ENCODE results near the gene FAM110C. TPM values are rescaled to one million over a fixed set of nuclear protein-coding genes. Genes with fewer than 3 reads are reported as not detected.
"Not testable (repeated sequence)": the region's sequence is repeated elsewhere in the genome, so short reads cannot be mapped to it uniquely, and the experiment has no call there.

The FAM110C gene
- total RNA-seq, 2 experiments from 2014 or later = 0.79 to 0.96 TPM

DNA sequence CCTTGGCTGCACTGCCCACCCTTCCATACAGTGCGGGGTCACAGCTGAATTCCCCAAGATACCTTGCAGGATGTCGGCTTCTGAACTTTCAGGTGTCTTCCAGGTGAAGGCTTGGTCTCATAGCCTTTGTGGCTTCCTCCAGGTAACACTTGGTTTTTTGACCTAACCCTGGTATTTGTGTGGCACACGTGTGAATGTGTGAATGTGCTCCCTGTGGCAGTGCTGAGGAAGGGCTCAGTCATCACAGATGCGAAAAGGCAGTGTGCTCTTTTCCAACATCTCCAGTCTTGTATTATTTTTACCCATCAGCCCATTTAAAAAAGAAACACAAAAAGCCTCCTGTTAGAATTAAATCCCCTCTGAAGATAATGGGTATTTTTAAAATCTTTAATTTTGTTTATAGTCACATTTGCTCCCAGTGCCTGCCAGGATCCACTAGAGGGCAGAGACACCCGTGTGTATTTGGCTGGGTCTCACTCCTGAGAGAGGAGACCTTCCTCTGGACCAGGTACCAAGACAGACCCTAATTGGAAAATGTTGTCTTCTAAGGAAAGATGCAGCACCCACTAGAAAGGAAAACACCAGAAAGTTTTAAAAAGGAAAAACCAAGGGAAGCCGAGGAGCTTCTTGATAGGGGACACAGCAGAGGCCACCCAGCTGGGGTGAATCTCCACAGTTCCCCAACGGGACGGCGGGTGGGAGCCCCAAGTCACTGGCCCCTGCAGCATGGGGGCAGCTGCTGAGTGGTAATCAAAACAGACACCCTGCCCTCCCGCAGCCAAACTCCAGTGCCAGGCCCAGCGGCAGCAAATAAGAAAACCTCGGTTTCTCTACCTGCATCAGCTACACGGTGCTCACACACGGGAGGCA, 27.7 kb downstream of the FAM110C start:
- DNase-seq = no peak

DNA sequence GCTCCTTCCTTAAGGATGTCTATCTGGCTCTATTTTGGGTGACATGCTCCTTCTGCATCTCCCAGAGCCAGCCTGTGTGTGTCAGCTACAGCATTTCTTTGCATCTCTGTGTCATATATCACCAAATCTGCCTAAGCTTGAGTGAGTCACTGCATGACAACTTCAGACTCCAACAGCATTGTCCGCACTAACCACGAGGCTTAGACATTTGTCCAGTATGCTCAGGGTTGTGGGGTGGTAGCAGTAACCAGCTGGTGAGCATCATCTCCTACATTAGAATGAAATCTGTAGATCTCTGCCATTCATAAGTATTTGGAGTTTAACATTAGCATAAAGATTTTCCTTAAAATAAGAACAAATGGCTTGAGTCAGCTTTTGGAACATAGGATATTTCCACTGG, 30.4 kb downstream of the FAM110C start:
- POLR2A ChIA-PET; H3K4me1 Mint-ChIP-seq (ENCODE audit: low read depth); intact Hi-C loops (cut with micrococcal nuclease); DNase-seq; H3K9me3 Mint-ChIP-seq; H3K27ac Mint-ChIP-seq; H3K4me3 Mint-ChIP-seq; H3K36me3 Mint-ChIP-seq (ENCODE audit: low read depth); ATAC-seq: not testable (repeated sequence)
- CTCF ChIA-PET = interaction anchor here (0.8 kb wide), 1 partner anchor 126 kb away, joined by 3 read pairs; no protein-coding TSS in a partner anchor
- H3K27me3 Mint-ChIP-seq = peaks cover 11% of the 10 kb centered on the region

More for the DNA sequence above, 27.7 kb downstream of the FAM110C start:
- Mint-ChIP-seq H3K27ac (no peak overlapping the region), H3K27me3 (peaks cover 10% of the 10 kb centered on the region), H3K4me3 (no peak overlapping the region), H3K9me3 (no peaks in the 10 kb centered on the region), H3K36me3 (ENCODE audit: low read depth) (no peaks in the 10 kb centered on the region), H3K4me1 (ENCODE audit: low read depth) (peaks cover 3% of the 10 kb centered on the region)
- TF ChIP-seq, protein P1, sequence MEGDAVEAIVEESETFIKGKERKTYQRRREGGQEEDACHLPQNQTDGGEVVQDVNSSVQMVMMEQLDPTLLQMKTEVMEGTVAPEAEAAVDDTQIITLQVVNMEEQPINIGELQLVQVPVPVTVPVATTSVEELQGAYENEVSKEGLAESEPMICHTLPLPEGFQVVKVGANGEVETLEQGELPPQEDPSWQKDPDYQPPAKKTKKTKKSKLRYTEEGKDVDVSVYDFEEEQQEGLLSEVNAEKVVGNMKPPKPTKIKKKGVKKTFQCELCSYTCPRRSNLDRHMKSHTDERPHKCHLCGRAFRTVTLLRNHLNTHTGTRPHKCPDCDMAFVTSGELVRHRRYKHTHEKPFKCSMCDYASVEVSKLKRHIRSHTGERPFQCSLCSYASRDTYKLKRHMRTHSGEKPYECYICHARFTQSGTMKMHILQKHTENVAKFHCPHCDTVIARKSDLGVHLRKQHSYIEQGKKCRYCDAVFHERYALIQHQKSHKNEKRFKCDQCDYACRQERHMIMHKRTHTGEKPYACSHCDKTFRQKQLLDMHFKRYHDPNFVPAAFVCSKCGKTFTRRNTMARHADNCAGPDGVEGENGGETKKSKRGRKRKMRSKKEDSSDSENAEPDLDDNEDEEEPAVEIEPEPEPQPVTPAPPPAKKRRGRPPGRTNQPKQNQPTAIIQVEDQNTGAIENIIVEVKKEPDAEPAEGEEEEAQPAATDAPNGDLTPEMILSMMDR (IDR thresholded peaks at IDR 0.05) = peak; percentile 68
- ChIA-PET POLR2A (interaction anchor here (0.6 kb wide), 1 partner anchor 93 kb away, joined by 3 read pairs; no protein-coding TSS in a partner anchor), CTCF (interaction anchor here (0.8 to 2.4 kb wide), 6 partner anchors 9 to 272 kb away, joined by 3 to 15 read pairs (median 4); no protein-coding TSS in a partner anchor)
- intact Hi-C loops (cut with micrococcal nuclease) = no loop called here
- ATAC-seq = no peak

DNA sequence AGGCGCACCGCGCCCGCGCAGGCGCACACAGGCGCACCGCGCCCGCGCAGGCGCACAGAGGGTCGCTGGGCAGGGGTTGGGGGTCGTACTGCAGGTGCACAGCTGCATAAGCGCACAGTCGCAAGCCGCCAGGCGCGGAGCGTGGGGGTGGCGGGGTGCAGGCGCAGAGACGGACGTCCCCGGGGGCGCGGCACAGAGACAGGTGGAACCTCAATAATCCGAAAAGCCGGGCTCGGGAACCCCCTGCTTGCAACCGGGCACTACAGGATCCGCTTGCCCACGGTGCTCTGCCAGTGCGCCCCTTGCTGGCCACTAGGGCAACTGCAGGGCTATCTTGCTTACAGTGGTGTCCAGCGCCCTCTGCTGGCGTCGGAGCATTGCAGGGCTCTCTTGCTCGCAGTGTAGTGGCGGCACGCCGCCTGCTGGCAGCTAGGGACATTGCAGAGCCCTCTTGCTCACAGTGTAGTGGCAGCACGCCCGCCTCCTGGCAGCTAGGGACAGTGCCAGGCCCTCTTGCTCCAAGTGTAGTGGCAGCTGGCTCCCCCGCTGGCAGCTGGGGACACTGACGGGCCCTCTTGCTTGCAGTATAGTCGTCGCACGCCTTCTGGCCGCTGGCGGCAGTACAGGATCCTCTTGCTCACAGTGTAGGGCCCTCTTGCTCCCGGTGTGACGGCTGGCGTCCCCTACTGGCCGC, 34.9 kb downstream of the FAM110C start:
- DNase-seq = peak; percentile 87
- Mint-ChIP-seq H3K36me3 (ENCODE audit: low read depth) (no peaks in the 10 kb centered on the region), H3K9me3 (no peaks in the 10 kb centered on the region), H3K4me1 (ENCODE audit: low read depth) (peaks cover 3% of the 10 kb centered on the region), H3K27ac (no peak overlapping the region), H3K4me3 (no peak overlapping the region), H3K27me3 (peaks cover 11% of the 10 kb centered on the region)
- intact Hi-C loops (cut with micrococcal nuclease) = no loop called here
- ATAC-seq = peak; percentile 90
- TF ChIP-seq, protein P1 (IDR thresholded peaks at IDR 0.05) = peak; percentile 90
- ChIA-PET POLR2A (no interaction called here), CTCF (interaction anchor here (0.7 to 1.2 kb wide), 10 partner anchors 9 to 639 kb away, joined by 3 to 13 read pairs (median 4); no protein-coding TSS in a partner anchor)

DNA sequence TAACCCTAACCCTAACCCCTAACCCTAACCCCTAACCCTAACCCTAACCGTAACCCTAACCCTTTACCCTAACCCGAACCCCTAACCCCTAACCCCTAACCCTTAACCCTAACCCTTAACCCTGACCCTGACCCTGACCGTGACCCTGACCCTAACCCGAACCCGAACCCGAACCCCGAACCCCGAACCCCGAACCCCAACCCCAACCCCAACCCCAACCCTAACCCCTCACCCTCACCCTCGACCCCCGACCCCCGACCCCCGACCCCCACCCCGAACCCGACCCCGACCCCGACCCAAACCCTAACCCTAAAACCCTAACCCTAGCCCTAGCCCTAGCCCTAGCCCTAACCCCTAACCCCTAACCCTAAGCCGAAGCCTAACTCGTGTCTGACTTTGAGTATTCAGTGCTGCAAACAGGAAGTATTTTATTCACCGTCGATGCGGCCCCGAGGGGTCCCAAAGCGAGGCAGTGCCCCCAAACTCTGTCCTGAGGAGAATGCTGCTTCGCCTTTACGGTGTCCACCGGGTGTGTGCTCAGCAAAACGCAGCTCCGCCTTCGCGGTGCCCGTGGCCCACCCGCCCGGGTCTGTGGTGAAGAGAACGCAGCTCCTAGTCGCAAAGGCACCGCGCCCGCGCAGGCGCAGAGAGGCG, 36.0 kb downstream of the FAM110C start:
- POLR2A ChIA-PET = no interaction called here
- ATAC-seq = no peak
- no peaks in the 10 kb centered on the region for H3K9me3 Mint-ChIP-seq
- H3K36me3 Mint-ChIP-seq (ENCODE audit: low read depth) = no peaks in the 10 kb centered on the region
- DNase-seq = peak; percentile 28
- no peak overlapping the region for H3K27ac Mint-ChIP-seq
- H3K27me3 Mint-ChIP-seq = peaks cover 6% of the 10 kb centered on the region
- intact Hi-C loops (cut with micrococcal nuclease) = no loop called here
- H3K4me3 Mint-ChIP-seq = no peak overlapping the region
- TF ChIP-seq, protein P1 (IDR thresholded peaks at IDR 0.05) = no peak
- CTCF ChIA-PET = no interaction called here
- H3K4me1 Mint-ChIP-seq (ENCODE audit: low read depth) = peaks cover 3% of the 10 kb centered on the region

Other genes with a start within 250 kb of the FAM110C start
- 10 to 100 TPM; 18.5 to 19.9 TPM for gene SH3YL1, start 217.5 kb upstream of the FAM110C start, total RNA-seq
- gene ACP1, start 218.4 kb upstream of the FAM110C start, total RNA-seq = 100 to 1,000 TPM; 146 to 153 TPM
- gene ALKAL2, start 241.6 kb upstream of the FAM110C start, total RNA-seq = not detected